WERI-Rb-1 (cell line): ENCODE measurements around the gene TALDO1.

ENCODE experiments used
- DNase-seq: peaks from one replicate; pipeline ENCODE4 v3.0.0-alpha.2; 2020
- H3K27ac ChIP-seq: fragments of 250-450 bp; sonication (Bioruptor Pico); 2 replicates; pipeline ENCODE4 v1.5.1; 2020; ENCODE audit warnings: mild to moderate bottlenecking, moderate library complexity
- H3K27me3 ChIP-seq: fragments of 250-450 bp; sonication (Bioruptor Pico); 2 replicates; pipeline ENCODE4 v1.5.1; 2021; ENCODE audit warnings: mild to moderate bottlenecking, low read depth, moderate library complexity; ENCODE audit not compliant: insufficient read depth, severe bottlenecking
- H3K36me3 ChIP-seq: fragments of 250-450 bp; sonication (Bioruptor Pico); 2 replicates; pipeline ENCODE4 v1.5.1; 2020; ENCODE audit warnings: mild to moderate bottlenecking, moderate library complexity
- H3K4me3 ChIP-seq: 2 replicates; pipeline ENCODE4 v1.5.1; 2011; ENCODE audit warnings: low read depth, mild to moderate bottlenecking, control low read depth, low read length
- H3K9me3 ChIP-seq: fragments of 250-450 bp; sonication (Bioruptor Pico); 2 replicates; pipeline ENCODE4 v1.5.1; 2021; ENCODE audit warnings: mild to moderate bottlenecking, moderate library complexity; ENCODE audit not compliant: severe bottlenecking
- TF ChIP-seq, protein P1 (sequence below): IDR thresholded peaks from 2 replicates; pipeline ENCODE4 v1.5.1; 2011; ENCODE audit warnings: low read depth, mild to moderate bottlenecking, control low read depth, inconsistent platforms, low read length

The TALDO1 gene

DNA sequence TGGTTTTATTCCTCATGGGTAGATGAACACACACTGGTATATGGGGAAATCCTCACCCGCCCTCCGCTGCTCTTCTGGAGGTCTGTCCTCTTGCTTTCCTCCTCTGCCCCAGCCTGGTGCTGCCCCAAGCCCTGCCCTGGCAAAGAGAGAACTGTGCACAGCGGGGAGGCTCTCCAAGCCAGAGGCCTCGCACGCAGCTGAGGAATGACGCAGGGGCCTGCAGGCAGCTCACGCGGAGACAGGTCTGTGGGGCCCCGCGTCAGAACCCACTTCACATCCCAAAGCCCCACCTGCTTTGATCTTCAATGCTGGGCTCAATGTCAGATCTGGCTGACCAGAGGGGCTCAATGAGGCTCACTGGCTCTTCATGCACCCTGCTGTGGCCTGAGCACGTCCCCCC, 20.0 kb downstream of the TALDO1 start:
- no peaks in the 10 kb centered on the region for H3K9me3 ChIP-seq
- no peak for DNase-seq
- H3K27ac ChIP-seq: no peak overlapping the region
- TF ChIP-seq, protein P1, sequence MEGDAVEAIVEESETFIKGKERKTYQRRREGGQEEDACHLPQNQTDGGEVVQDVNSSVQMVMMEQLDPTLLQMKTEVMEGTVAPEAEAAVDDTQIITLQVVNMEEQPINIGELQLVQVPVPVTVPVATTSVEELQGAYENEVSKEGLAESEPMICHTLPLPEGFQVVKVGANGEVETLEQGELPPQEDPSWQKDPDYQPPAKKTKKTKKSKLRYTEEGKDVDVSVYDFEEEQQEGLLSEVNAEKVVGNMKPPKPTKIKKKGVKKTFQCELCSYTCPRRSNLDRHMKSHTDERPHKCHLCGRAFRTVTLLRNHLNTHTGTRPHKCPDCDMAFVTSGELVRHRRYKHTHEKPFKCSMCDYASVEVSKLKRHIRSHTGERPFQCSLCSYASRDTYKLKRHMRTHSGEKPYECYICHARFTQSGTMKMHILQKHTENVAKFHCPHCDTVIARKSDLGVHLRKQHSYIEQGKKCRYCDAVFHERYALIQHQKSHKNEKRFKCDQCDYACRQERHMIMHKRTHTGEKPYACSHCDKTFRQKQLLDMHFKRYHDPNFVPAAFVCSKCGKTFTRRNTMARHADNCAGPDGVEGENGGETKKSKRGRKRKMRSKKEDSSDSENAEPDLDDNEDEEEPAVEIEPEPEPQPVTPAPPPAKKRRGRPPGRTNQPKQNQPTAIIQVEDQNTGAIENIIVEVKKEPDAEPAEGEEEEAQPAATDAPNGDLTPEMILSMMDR: no peak
- H3K36me3 ChIP-seq: peaks cover 85% of the 10 kb centered on the region
- no peak overlapping the region for H3K4me3 ChIP-seq
- no peaks in the 10 kb centered on the region for H3K27me3 ChIP-seq

DNA sequence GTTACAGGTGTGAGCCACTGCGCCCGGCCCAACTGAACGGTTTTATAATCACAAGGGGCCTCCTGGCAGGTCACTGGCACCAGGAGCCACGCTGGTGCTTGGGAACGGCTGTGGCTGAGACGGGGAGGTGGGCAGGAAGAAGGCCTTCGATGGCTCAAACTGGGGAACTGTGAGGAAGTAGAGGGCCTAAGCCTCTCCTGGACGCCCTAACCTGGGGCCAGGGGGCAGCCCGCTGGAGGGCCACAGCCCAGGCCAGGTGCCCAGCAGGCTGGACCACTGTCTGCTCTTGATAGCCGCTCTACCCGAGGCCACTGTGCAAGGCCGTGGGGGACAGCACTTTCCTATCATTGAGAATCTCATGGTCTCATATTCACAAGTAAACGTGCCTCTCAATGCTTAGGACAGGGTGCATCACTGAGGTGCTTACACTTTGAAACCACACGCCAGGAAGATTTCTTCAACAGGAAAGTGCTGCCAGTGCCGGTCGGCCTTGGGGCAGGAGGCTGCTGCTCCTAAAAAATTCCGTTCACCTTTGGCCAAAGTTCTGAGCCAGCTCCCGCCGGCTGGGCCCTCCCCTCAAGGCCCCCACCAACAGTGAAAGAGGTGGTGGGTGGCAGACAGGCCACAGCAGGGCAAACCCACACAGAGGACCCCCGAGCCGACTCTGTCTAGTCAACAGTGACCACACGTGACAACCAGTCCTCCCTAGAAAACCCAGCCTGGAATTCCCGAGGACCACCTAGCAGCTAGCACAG, 22.8 kb downstream of the TALDO1 start:
- H3K4me3 ChIP-seq: no peak overlapping the region
- TF ChIP-seq, protein P1: no peak
- DNase-seq: no peak
- H3K36me3 ChIP-seq: peaks cover 84% of the 10 kb centered on the region
- no peak overlapping the region for H3K27ac ChIP-seq
- H3K27me3 ChIP-seq: no peaks in the 10 kb centered on the region
- no peaks in the 10 kb centered on the region for H3K9me3 ChIP-seq

DNA sequence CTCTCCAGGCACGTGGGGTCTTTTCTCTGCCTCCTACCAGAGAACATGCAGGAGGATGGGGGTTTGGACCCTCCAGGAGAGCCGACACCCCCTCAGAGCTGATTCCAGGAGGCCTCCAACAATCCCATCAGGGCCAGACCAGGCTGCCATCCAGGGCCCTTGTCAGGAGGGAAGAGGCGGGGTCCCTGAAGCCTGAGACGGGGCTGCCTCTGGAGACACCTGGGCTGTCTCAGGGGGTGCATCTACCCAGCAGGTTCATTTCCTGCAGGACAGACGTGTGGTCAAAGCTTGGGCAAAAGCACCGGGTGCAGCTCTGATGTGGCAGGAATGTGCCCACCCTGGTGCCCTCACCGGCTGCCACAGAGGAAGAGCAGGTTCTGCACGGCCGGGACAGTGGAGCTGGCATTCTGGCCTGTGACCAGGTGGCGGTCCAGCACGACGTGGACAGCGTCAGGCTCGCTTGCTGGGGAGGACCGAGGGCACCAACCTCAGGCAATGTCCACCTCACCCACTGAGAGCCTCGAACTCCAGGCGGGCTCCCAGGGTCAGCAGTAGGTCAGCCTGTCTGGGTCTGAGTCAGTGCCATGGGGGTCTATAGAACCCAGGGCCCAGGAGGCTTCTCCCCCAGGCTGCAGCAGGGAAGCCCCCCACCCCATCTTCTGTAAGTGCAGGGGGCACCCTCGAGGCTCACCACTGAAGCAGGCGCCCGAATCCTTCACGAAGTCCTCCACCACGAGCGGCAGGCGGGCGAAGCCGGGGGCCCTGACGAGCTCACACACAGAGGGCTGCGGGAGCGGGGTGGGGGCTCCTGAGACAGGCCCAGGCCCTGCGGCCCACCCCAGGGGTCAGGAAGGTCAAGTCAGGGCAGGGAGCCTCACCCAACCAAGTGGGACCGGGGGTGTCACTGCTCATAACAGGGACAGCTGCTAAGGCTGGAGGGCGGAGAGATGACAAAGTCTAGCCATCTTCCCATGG, 23.7 kb downstream of the TALDO1 start:
- Histone ChIP-seq H3K36me3 (peaks cover 75% of the 10 kb centered on the region), H3K27ac (no peak overlapping the region), H3K4me3 (no peak overlapping the region), H3K27me3 (no peaks in the 10 kb centered on the region), H3K9me3 (no peaks in the 10 kb centered on the region)
- TF ChIP-seq, protein P1: no peak
- DNase-seq: no peak

DNA sequence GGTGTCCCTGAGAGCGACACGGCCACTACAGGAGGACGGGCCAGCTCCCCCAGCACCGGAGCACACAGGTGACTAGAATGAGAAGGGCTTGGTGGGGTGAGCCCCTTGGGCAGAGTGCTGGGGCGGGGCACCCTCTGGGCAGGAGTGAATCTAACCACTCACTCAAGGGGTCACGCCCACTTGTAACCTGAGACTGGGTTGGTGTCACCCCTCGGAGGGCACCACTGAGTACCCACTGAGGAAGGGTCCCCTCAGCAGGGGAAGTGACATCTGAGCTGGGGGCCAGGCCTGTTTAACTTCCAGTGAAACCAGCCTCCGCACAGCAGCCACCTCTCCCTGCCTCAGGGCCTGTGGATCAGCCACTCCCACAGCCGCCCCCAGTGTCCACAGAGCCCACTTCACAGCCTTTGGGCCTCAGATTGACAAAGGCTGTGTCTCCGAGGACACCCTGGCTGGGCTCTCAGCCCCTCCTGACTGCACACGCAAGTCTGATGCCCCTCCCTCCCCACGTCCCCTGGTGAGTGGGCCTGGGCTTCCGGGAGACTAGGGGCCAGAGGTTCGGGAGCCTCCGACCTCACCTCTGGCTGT, 24.4 kb downstream of the TALDO1 start:
- Histone ChIP-seq H3K36me3 (peaks cover 67% of the 10 kb centered on the region), H3K4me3 (no peak overlapping the region), H3K27me3 (no peaks in the 10 kb centered on the region), H3K27ac (no peak overlapping the region), H3K9me3 (no peaks in the 10 kb centered on the region)
- TF ChIP-seq, protein P1: no peak
- no peak for DNase-seq

DNA sequence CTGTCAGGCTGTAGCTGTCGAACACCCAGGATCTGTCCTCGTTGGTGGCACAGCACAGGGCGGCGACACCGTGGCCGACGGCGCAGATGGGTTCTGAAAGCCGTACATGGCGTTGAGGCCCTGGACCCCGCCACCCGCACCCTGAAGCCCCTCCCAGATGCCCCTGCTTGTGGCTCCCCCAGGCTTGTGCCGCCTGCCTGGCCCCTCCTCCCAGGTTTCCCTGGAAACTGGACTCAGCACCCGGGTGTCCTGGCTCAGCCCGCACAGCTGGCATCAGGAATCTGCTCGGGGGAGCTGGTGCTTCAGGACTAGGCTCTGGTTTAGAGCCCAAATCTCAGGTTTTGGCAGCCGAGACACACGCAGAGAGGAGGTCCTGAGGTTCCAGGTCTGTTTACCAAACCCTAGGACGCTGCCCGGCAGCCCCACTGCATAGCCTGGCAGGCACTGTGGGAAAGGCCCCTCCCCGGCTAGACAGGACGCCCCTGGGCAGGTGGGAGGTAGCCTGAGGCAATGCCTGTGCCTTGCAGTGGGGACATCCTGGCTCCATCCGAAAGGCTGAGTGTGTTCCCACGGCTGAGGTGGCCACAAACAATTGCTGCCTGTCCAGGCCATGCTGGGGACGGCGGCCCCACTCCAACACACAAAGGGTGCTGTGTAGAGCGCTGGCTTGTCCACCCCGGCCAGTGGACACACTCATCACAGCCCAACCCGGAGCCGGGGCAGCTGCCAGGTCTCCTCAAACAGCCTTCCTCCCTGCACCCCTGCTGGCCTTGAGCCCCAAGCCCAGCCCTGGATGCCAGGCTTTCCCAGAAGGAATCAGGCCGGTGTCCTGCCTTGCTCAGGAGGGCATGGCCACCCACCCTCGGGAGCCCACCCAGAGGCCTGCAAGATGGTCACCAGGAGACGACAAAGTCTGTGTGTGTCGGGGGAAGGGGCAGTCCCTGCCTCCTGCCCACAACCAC, 25.4 kb downstream of the TALDO1 start:
- peaks cover 58% of the 10 kb centered on the region for H3K36me3 ChIP-seq

More for the DNA sequence above, 25.4 kb downstream of the TALDO1 start:
- Histone ChIP-seq H3K27me3 (no peaks in the 10 kb centered on the region), H3K4me3 (no peak overlapping the region), H3K9me3 (no peaks in the 10 kb centered on the region), H3K27ac (no peak overlapping the region)
- TF ChIP-seq, protein P1: no peak
- DNase-seq: no peak
